Measurements from ENCODE around the gene CCDC63. TPM values are rescaled to one million over a fixed set of nuclear protein-coding genes. Genes with fewer than 3 reads are reported as not detected.

Gene CCDC63
- total RNA-seq, 2 donors from 2014 or later = not detected

DNA sequence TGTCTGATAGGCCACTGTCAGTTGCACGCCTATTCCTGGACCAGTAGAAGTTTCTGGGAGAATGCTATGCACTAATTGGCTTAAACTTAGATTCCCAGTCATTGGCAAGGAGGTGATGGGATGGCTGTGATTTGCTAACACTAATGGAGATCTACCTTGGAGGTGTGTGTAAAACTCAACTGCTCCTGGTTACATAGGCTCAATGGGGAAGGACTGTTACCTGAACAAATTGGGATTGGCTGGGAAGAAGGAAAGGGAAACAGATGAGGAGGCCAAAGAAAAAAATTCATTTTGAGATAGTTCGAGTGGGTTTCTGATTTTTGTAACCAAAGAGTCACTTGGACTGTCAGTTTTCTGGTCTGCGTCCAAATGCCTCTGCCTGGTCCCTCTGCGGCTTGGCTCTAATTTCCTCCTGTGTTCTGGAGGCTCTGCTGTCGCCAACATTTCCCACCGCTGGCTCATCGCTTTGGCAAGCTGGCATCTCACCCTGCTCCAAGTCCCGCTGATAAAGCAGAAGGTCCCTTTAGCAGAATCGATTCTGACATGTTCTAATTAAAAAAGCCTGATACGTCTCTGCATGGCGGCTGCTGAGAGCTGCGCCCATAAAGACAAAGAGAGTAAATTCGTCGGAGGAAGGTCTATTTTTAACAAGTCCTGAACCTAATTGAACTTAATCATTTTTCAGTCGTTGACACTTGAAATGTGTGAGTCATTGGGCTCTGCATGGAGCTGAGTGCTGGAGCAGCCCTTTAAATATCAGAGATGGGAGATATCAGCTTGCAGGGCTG, 2.0 kb upstream of the CCDC63 start:
- peaks cover 0 to 25% of the 10 kb centered on the region in 2 donors for H3K4me1 ChIP-seq
- no peaks in the 10 kb centered on the region for H3K36me3 ChIP-seq
- H3K27me3 ChIP-seq = no peaks in the 10 kb centered on the region
- H3K27ac ChIP-seq = peak overlapping the region; percentile 62 to 72
- TF ChIP-seq, protein P1, sequence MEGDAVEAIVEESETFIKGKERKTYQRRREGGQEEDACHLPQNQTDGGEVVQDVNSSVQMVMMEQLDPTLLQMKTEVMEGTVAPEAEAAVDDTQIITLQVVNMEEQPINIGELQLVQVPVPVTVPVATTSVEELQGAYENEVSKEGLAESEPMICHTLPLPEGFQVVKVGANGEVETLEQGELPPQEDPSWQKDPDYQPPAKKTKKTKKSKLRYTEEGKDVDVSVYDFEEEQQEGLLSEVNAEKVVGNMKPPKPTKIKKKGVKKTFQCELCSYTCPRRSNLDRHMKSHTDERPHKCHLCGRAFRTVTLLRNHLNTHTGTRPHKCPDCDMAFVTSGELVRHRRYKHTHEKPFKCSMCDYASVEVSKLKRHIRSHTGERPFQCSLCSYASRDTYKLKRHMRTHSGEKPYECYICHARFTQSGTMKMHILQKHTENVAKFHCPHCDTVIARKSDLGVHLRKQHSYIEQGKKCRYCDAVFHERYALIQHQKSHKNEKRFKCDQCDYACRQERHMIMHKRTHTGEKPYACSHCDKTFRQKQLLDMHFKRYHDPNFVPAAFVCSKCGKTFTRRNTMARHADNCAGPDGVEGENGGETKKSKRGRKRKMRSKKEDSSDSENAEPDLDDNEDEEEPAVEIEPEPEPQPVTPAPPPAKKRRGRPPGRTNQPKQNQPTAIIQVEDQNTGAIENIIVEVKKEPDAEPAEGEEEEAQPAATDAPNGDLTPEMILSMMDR (IDR thresholded peaks at IDR 0.05) = no peak
- no peak for DNase-seq (ENCODE audit: low spot score)
- no peaks in the 10 kb centered on the region for H3K9me3 ChIP-seq
- no peak overlapping the region for H3K4me3 ChIP-seq

DNA sequence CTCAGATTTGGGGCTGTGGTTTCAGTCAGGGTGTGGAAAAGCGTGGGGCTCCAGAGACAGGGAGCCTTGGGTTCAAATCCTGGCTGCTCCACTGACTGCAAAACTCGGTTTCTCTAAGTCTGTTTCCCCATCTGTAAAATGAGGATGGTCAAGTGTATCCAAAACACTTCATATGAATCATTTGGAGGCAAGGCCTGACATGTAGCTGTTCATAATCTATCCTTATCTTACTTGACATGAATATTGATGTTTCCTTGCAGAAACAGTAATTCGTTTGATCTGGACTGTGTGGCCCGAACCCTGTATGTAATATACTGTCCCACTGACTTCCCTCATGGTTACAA, 1.5 kb upstream of the CCDC63 start:
- TF ChIP-seq, protein P1 (IDR thresholded peaks at IDR 0.05) = no peak
- no peaks in the 10 kb centered on the region for H3K36me3 ChIP-seq
- DNase-seq (ENCODE audit: low spot score) = no peak
- no peak overlapping the region for H3K4me3 ChIP-seq
- H3K4me1 ChIP-seq = peaks cover 0 to 25% of the 10 kb centered on the region in 2 donors
- H3K27me3 ChIP-seq = no peaks in the 10 kb centered on the region
- H3K27ac ChIP-seq = peak overlapping the region; percentile 62 to 72
- H3K9me3 ChIP-seq = no peaks in the 10 kb centered on the region

DNA sequence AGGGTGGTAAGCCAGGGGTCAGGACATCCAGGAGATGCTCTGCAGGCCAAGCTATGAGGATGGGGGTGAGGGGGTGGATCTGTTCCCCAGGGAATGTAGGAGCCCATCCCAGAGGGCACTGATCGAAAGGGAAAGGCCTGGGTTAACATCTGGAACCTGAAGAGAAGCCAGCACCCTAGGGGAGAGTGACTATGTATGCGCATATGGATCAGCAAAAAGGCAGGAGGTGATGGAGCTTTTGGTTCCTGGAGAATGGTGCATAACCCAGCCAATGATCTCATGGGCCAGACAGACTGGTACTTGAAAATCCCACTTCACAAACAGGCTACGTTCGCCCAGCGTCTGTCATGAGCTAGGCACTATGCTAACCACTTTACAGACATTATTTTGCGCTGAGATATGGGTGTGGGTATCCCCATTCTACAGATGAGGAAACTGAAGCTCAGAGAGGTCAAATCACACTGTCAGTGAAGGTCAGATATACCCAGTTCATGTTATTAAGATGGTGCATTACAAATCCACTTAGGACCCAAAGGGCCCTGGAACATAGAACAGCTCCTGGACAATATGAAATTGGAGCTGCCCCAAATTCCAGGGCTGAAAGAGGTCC, 1.6 kb downstream of the CCDC63 start:
- no peak for DNase-seq (ENCODE audit: low spot score)
- H3K27ac ChIP-seq = no peak overlapping the region
- H3K9me3 ChIP-seq = no peaks in the 10 kb centered on the region
- TF ChIP-seq, protein P1 (IDR thresholded peaks at IDR 0.05) = no peak
- H3K4me3 ChIP-seq = no peak overlapping the region
- peaks cover 0 to 25% of the 10 kb centered on the region in 2 donors for H3K4me1 ChIP-seq
- H3K27me3 ChIP-seq = no peaks in the 10 kb centered on the region
- H3K36me3 ChIP-seq = no peaks in the 10 kb centered on the region

DNA sequence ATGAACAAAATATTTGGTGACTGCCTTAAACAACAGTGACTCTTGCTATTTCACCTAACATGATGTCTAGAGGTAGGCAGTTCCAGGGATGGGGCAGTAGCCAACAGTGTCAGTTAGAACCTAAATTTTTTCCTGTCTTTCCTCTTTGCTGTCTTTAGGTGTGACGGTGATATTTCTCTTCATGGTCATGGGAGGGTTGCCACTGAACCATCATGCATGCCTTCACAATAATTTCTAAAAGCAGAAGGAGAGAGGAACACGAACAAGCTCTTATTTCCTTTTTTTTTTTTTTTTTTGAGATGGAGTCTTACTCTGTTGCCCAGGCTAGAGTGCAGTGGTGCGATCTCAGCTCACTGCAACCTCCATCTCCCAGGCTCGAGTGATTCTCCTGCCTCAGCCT, 2.4 kb downstream of the CCDC63 start:
- Histone ChIP-seq H3K9me3 (no peaks in the 10 kb centered on the region), H3K27ac (no peak overlapping the region), H3K27me3 (no peaks in the 10 kb centered on the region), H3K4me3 (no peak overlapping the region), H3K36me3 (no peaks in the 10 kb centered on the region), H3K4me1 (peaks cover 0 to 24% of the 10 kb centered on the region in 2 donors)
- DNase-seq (ENCODE audit: low spot score) = no peak
- TF ChIP-seq, protein P1 (IDR thresholded peaks at IDR 0.05) = no peak

DNA sequence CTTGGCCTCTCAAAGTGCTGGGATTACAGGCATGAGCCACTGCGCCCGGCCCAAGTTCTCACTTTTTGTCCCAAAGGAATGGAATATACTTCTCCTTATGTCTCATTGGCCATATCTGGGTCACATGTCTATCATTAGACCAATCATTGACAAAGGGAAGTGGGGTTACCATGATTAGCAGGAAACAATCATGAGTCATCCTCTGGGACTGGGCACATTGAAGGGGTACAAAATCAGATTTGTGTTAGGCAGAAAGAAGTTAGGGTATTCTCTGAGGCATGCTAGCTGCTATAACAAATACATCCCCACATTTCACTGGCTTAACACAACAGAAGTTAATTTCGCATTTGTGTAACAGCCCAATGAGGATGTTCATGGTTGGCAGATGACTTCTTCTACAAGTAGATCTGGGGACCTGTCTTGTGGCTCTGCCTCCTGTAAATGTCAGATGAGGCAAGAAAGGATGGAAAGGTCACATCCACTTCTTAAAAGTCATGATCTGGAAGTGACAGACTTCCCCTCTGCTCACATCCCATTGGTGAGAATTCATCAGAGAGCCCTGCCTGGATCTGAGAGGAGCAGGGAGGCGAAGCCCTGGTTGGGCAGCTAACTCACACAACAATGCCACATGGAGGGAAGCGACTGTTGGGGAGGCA, 3.1 kb downstream of the CCDC63 start:
- Histone ChIP-seq H3K4me1 (peaks cover 0 to 17% of the 10 kb centered on the region in 2 donors), H3K4me3 (no peak overlapping the region), H3K9me3 (no peaks in the 10 kb centered on the region), H3K27me3 (no peaks in the 10 kb centered on the region), H3K27ac (no peak overlapping the region), H3K36me3 (no peaks in the 10 kb centered on the region)
- DNase-seq (ENCODE audit: low spot score) = no peak
- TF ChIP-seq, protein P1 (IDR thresholded peaks at IDR 0.05) = no peak
